Measurements from ENCODE around the gene RPS6KA1. TPM values are rescaled to one million over a fixed set of nuclear protein-coding genes. Genes with fewer than 3 reads are reported as not detected.

The RPS6KA1 gene
- total and polyA plus RNA-seq, 2 of the 13 experiments (the other 11 are each of a cell fraction or from before 2014, with no cell fraction given) = 19.6 to 24.2 TPM

DNA sequence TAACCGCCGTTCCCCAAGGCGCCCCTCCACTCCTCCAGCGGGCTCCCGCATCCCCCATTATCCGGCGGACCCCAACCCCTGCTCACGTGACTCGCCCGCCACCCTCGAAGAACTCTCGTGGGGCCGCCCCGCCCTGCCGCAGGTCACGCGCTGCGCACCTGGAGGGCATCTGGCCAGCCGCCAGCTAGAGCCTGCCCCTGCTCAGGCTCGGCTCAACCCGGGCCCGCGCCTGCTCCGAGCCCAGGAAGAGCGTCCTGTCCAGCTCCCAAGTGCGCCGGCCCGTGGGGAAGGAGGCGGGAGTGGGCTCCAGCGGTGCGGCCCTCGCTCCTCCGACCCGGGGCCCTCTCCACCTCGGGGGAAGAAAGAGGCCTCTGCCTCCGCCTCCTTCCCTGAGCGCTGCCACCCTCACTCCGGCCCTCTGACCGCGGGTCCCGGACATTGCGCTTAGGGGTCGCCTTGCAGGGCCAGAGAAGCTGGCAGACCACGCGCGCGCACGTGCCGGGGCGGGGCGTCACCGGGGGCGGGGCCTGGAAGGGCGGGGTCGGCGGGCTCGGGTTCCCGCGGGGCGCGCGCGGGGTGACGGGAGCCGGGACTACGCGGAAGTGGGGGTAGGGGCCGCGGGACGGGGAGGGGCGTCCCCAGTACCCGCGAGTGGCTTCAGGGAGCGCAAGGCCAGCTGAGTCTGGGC lies 28.9 kb upstream of the RPS6KA1 start (continued):
- peak; percentile 72; the same call in 1 of the 2 replicates for TF ChIP-seq ARHGAP35 (CRISPR knock-in tag; IDR thresholded peaks at IDR 0.05; ENCODE audit: borderline replicate concordance)
- TF ChIP-seq, protein P1, sequence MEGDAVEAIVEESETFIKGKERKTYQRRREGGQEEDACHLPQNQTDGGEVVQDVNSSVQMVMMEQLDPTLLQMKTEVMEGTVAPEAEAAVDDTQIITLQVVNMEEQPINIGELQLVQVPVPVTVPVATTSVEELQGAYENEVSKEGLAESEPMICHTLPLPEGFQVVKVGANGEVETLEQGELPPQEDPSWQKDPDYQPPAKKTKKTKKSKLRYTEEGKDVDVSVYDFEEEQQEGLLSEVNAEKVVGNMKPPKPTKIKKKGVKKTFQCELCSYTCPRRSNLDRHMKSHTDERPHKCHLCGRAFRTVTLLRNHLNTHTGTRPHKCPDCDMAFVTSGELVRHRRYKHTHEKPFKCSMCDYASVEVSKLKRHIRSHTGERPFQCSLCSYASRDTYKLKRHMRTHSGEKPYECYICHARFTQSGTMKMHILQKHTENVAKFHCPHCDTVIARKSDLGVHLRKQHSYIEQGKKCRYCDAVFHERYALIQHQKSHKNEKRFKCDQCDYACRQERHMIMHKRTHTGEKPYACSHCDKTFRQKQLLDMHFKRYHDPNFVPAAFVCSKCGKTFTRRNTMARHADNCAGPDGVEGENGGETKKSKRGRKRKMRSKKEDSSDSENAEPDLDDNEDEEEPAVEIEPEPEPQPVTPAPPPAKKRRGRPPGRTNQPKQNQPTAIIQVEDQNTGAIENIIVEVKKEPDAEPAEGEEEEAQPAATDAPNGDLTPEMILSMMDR (CRISPR knock-in tag; IDR thresholded peaks at IDR 0.05) = no peak
- 0 out of 2 replicates have a peak, but pooled peaks have one; percentile 36 for TF ChIP-seq BRCA1 (CRISPR knock-in tag; IDR thresholded peaks at IDR 0.05)
- no peak for TF ChIP-seq ZNF180 (CRISPR knock-in tag; IDR thresholded peaks at IDR 0.05; ENCODE audit: borderline replicate concordance, low read depth)
- TF ChIP-seq, protein P2, sequence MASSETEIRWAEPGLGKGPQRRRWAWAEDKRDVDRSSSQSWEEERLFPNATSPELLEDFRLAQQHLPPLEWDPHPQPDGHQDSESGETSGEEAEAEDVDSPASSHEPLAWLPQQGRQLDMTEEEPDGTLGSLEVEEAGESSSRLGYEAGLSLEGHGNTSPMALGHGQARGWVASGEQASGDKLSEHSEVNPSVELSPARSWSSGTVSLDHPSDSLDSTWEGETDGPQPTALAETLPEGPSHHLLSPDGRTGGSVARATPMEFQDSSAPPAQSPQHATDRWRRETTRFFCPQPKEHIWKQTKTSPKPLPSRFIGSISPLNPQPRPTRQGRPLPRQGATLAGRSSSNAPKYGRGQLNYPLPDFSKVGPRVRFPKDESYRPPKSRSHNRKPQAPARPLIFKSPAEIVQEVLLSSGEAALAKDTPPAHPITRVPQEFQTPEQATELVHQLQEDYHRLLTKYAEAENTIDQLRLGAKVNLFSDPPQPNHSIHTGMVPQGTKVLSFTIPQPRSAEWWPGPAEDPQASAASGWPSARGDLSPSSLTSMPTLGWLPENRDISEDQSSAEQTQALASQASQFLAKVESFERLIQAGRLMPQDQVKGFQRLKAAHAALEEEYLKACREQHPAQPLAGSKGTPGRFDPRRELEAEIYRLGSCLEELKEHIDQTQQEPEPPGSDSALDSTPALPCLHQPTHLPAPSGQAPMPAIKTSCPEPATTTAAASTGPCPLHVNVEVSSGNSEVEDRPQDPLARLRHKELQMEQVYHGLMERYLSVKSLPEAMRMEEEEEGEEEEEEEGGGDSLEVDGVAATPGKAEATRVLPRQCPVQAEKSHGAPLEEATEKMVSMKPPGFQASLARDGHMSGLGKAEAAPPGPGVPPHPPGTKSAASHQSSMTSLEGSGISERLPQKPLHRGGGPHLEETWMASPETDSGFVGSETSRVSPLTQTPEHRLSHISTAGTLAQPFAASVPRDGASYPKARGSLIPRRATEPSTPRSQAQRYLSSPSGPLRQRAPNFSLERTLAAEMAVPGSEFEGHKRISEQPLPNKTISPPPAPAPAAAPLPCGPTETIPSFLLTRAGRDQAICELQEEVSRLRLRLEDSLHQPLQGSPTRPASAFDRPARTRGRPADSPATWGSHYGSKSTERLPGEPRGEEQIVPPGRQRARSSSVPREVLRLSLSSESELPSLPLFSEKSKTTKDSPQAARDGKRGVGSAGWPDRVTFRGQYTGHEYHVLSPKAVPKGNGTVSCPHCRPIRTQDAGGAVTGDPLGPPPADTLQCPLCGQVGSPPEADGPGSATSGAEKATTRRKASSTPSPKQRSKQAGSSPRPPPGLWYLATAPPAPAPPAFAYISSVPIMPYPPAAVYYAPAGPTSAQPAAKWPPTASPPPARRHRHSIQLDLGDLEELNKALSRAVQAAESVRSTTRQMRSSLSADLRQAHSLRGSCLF (CRISPR knock-in tag; IDR thresholded peaks at IDR 0.05; ENCODE audit: borderline replicate concordance) = no peak
- TF ChIP-seq, protein P3, sequence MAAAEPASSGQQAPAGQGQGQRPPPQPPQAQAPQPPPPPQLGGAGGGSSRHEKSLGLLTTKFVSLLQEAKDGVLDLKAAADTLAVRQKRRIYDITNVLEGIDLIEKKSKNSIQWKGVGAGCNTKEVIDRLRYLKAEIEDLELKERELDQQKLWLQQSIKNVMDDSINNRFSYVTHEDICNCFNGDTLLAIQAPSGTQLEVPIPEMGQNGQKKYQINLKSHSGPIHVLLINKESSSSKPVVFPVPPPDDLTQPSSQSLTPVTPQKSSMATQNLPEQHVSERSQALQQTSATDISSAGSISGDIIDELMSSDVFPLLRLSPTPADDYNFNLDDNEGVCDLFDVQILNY (CRISPR knock-in tag; conservative IDR thresholded peaks at IDR 0.05) = peak; percentile 35
- no peak for TF ChIP-seq MAFK (conservative IDR thresholded peaks at IDR 0.05 in 1 of 2, IDR thresholded peaks at IDR 0.05 in 1 of 2; ENCODE audit: low read length in 2 of 2)
- peak; percentile 46 for TF ChIP-seq YY1 (IDR thresholded peaks at IDR 0.05; ENCODE audit: insufficient read depth, insufficient replicate concordance, low read depth, low read length)
- TF ChIP-seq, protein P4, sequence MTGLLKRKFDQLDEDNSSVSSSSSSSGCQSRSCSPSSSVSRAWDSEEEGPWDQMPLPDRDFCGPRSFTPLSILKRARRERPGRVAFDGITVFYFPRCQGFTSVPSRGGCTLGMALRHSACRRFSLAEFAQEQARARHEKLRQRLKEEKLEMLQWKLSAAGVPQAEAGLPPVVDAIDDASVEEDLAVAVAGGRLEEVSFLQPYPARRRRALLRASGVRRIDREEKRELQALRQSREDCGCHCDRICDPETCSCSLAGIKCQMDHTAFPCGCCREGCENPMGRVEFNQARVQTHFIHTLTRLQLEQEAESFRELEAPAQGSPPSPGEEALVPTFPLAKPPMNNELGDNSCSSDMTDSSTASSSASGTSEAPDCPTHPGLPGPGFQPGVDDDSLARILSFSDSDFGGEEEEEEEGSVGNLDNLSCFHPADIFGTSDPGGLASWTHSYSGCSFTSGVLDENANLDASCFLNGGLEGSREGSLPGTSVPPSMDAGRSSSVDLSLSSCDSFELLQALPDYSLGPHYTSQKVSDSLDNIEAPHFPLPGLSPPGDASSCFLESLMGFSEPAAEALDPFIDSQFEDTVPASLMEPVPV (CRISPR knock-in tag; IDR thresholded peaks at IDR 0.05) = peak; percentile 68; the same call in 1 of the 2 replicates
- TF ChIP-seq HNF4G (IDR thresholded peaks at IDR 0.05; ENCODE audit: borderline replicate concordance, low read depth, low read length) = no peak
- TF ChIP-seq HNF4G (CRISPR knock-in tag; IDR thresholded peaks at IDR 0.05; ENCODE audit: borderline replicate concordance, low read depth) = peak; percentile 48
- TF ChIP-seq ZFP36L2 (CRISPR knock-in tag; IDR thresholded peaks at IDR 0.05) = no peak
- TF ChIP-seq ZNF432 (CRISPR knock-in tag; IDR thresholded peaks at IDR 0.05; ENCODE audit: borderline replicate concordance) = no peak; the same call in 1 of the 2 replicates
- TF ChIP-seq, protein P5, sequence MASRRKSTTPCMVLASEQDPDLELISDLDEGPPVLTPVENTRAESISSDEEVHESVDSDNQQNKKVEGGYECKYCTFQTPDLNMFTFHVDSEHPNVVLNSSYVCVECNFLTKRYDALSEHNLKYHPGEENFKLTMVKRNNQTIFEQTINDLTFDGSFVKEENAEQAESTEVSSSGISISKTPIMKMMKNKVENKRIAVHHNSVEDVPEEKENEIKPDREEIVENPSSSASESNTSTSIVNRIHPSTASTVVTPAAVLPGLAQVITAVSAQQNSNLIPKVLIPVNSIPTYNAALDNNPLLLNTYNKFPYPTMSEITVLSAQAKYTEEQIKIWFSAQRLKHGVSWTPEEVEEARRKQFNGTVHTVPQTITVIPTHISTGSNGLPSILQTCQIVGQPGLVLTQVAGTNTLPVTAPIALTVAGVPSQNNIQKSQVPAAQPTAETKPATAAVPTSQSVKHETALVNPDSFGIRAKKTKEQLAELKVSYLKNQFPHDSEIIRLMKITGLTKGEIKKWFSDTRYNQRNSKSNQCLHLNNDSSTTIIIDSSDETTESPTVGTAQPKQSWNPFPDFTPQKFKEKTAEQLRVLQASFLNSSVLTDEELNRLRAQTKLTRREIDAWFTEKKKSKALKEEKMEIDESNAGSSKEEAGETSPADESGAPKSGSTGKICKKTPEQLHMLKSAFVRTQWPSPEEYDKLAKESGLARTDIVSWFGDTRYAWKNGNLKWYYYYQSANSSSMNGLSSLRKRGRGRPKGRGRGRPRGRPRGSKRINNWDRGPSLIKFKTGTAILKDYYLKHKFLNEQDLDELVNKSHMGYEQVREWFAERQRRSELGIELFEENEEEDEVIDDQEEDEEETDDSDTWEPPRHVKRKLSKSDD (CRISPR knock-in tag; IDR thresholded peaks at IDR 0.05; ENCODE audit: low read depth) = no peak; the same call in 1 of the 2 replicates
- no peak for TF ChIP-seq CENPX (CRISPR knock-in tag; IDR thresholded peaks at IDR 0.05)
- no peak for TF ChIP-seq HNRNPH1 (optimal IDR thresholded peaks at IDR 0.05; ENCODE audit: low read depth, low read length)
